ENCODE data around the gene MIPEP.

The MIPEP gene

GRCh38 chr13:23833733-23834611 is 55.2 kb downstream of the MIPEP start:
- no peak overlapping the region for H2AFZ ChIP-seq (ENCODE audit: low read depth, low read length)
- no peaks in the 10 kb centered on the region for H4K20me1 ChIP-seq (ENCODE audit: insufficient read depth, low read length)
- H3K9ac ChIP-seq (ENCODE audit: low read length) = no peak overlapping the region
- no peak overlapping the region for H3K4me2 ChIP-seq (ENCODE audit: low read length)
- no peak overlapping the region for H3K27ac ChIP-seq (ENCODE audit: low read length)
- H3K4me3 ChIP-seq (ENCODE audit: low read length) = no peak overlapping the region
- H3K4me1 ChIP-seq (ENCODE audit: low read length) = no peaks in the 10 kb centered on the region
- H3K9me3 ChIP-seq (ENCODE audit: insufficient read depth, low read length) = no peaks in the 10 kb centered on the region
- H3K27me3 ChIP-seq (ENCODE audit: low read depth, low read length) = no peaks in the 10 kb centered on the region
- TF ChIP-seq, protein P1, sequence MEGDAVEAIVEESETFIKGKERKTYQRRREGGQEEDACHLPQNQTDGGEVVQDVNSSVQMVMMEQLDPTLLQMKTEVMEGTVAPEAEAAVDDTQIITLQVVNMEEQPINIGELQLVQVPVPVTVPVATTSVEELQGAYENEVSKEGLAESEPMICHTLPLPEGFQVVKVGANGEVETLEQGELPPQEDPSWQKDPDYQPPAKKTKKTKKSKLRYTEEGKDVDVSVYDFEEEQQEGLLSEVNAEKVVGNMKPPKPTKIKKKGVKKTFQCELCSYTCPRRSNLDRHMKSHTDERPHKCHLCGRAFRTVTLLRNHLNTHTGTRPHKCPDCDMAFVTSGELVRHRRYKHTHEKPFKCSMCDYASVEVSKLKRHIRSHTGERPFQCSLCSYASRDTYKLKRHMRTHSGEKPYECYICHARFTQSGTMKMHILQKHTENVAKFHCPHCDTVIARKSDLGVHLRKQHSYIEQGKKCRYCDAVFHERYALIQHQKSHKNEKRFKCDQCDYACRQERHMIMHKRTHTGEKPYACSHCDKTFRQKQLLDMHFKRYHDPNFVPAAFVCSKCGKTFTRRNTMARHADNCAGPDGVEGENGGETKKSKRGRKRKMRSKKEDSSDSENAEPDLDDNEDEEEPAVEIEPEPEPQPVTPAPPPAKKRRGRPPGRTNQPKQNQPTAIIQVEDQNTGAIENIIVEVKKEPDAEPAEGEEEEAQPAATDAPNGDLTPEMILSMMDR (IDR thresholded peaks at IDR 0.05; ENCODE audit: low read depth, low read length) = no peak
- no peak for TF ChIP-seq EZH2phosphoT487 (IDR thresholded peaks at IDR 0.05; ENCODE audit: low read depth)
- H3K36me3 ChIP-seq (replicated peaks; ENCODE audit: low read depth, low read length) = peaks cover 4% of the 10 kb centered on the region
- H3K79me2 ChIP-seq (ENCODE audit: low read length) = no peaks in the 10 kb centered on the region

- TF ChIP-seq, protein P1 (IDR thresholded peaks at IDR 0.05; ENCODE audit: low read depth, low read length) = no peak
- no peak for TF ChIP-seq EZH2phosphoT487 (IDR thresholded peaks at IDR 0.05; ENCODE audit: low read depth)
- Histone ChIP-seq H3K9ac (ENCODE audit: low read length) (no peak overlapping the region), H3K27me3 (ENCODE audit: low read depth, low read length) (no peaks in the 10 kb centered on the region), H3K4me3 (ENCODE audit: low read length) (no peak overlapping the region), H2AFZ (ENCODE audit: low read depth, low read length) (no peak overlapping the region), H3K4me1 (ENCODE audit: low read length) (no peaks in the 10 kb centered on the region), H3K4me2 (ENCODE audit: low read length) (no peak overlapping the region), H3K27ac (ENCODE audit: low read length) (no peak overlapping the region), H3K36me3 (replicated peaks; ENCODE audit: low read depth, low read length) (peaks cover 20% of the 10 kb centered on the region), H3K9me3 (ENCODE audit: insufficient read depth, low read length) (no peaks in the 10 kb centered on the region), H3K79me2 (ENCODE audit: low read length) (no peaks in the 10 kb centered on the region), H4K20me1 (ENCODE audit: insufficient read depth, low read length) (no peaks in the 10 kb centered on the region)
These were observed 60.3 kb downstream of the MIPEP start for GRCh38 chr13:23828866-23829265.

GRCh38 chr13:23828086-23828485 is 61.1 kb downstream of the MIPEP start:
- Histone ChIP-seq H4K20me1 (ENCODE audit: insufficient read depth, low read length) (no peaks in the 10 kb centered on the region), H3K4me1 (ENCODE audit: low read length) (no peaks in the 10 kb centered on the region), H3K4me2 (ENCODE audit: low read length) (no peak overlapping the region), H2AFZ (ENCODE audit: low read depth, low read length) (no peak overlapping the region), H3K4me3 (ENCODE audit: low read length) (no peak overlapping the region), H3K9ac (ENCODE audit: low read length) (no peak overlapping the region), H3K9me3 (ENCODE audit: insufficient read depth, low read length) (no peaks in the 10 kb centered on the region), H3K27ac (ENCODE audit: low read length) (no peak overlapping the region), H3K27me3 (ENCODE audit: low read depth, low read length) (no peaks in the 10 kb centered on the region), H3K79me2 (ENCODE audit: low read length) (no peaks in the 10 kb centered on the region), H3K36me3 (replicated peaks; ENCODE audit: low read depth, low read length) (peaks cover 27% of the 10 kb centered on the region)
- TF ChIP-seq, protein P1 (IDR thresholded peaks at IDR 0.05; ENCODE audit: low read depth, low read length) = no peak
- no peak for TF ChIP-seq EZH2phosphoT487 (IDR thresholded peaks at IDR 0.05; ENCODE audit: low read depth)

DNA sequence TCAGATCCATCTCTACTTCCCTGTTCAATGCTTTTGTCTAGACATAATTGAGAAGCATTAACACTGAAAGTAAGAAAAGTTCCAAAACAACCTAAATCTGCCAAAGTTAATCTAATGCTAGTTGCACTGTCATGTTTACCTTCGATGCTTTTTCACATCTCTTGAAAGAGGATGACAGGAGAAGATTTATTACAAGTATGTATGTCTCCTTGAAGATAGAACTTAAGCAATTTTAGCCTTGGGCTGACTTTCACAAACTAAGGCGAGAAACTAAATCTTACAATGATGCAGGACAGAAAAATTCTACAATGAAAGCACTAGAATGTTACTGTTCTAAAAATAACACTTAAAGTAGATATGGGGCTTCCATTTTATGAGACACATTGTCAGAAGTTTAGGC is 64.0 kb downstream of the MIPEP start:
- Histone ChIP-seq H3K36me3 (replicated peaks; ENCODE audit: low read depth, low read length) (peaks cover 29% of the 10 kb centered on the region), H4K20me1 (ENCODE audit: insufficient read depth, low read length) (no peaks in the 10 kb centered on the region), H3K4me1 (ENCODE audit: low read length) (no peaks in the 10 kb centered on the region), H3K27me3 (ENCODE audit: low read depth, low read length) (no peaks in the 10 kb centered on the region), H3K9me3 (ENCODE audit: insufficient read depth, low read length) (no peaks in the 10 kb centered on the region), H3K27ac (ENCODE audit: low read length) (no peak overlapping the region), H3K79me2 (ENCODE audit: low read length) (no peaks in the 10 kb centered on the region), H3K4me3 (ENCODE audit: low read length) (no peak overlapping the region), H3K4me2 (ENCODE audit: low read length) (no peak overlapping the region), H3K9ac (ENCODE audit: low read length) (no peak overlapping the region), H2AFZ (ENCODE audit: low read depth, low read length) (no peak overlapping the region)
- TF ChIP-seq, protein P1 (IDR thresholded peaks at IDR 0.05; ENCODE audit: low read depth, low read length) = no peak
- no peak for TF ChIP-seq EZH2phosphoT487 (IDR thresholded peaks at IDR 0.05; ENCODE audit: low read depth)
